ENCODE measurements around the gene LSAMP. TPM values are rescaled to one million over a fixed set of nuclear protein-coding genes. Genes with fewer than 3 reads are reported as not detected.

The LSAMP gene
- total and polyA plus RNA-seq, 2 of the 13 experiments (the other 11 are each of a cell fraction or from before 2014, with no cell fraction given), result not detected

GRCh38 chr3:116050311-116050915, 394.9 kb downstream of the LSAMP start:
- no peak for FAIRE-seq
- no peaks in the 10 kb centered on the region for H3K9me3 ChIP-seq (ENCODE audit: low read length)
- POLR2A ChIA-PET, result no interaction called here
- DNase-seq (ENCODE audit: low spot score), result no peak
- H3K4me3 ChIP-seq (replicated peaks in 1 of 3; ENCODE audit: insufficient read depth in 1 of 3, low read depth in 2 of 3, low read length in 3 of 3), result no peak overlapping the region
- no peaks in the 10 kb centered on the region for H3K79me2 ChIP-seq (ENCODE audit: insufficient read depth, low read length)
- no TSS peak for BruUV-seq (replicated peaks)
- H3K4me1 ChIP-seq (ENCODE audit: insufficient read depth, low read length), result no peaks in the 10 kb centered on the region
- H3K27ac ChIP-seq (ENCODE audit: extremely low read length, insufficient read depth, low read length), result no peak overlapping the region
- 0% methylated on average over 2 of the region's 2 CpGs for WGBS (ENCODE audit: low lambda C conversion rate)
- H4K20me1 ChIP-seq (ENCODE audit: insufficient read depth, low read length), result no peaks in the 10 kb centered on the region
- H3K27me3 ChIP-seq (ENCODE audit: control insufficient read depth in 1 of 2, insufficient read depth in 2 of 2, low read length in 2 of 2), result no peaks in the 10 kb centered on the region
- CTCF ChIA-PET (ENCODE audit: low intra/inter-chr PET ratio, low total read pairs), result no interaction called here
- H2AFZ ChIP-seq (ENCODE audit: low read length), result no peak overlapping the region
- ATAC-seq, result no peak
- no peak overlapping the region for H3K9ac ChIP-seq (ENCODE audit: insufficient read depth, low read depth, low read length)
- intact Hi-C loops (cut with micrococcal nuclease; ENCODE audit: unreplicated experiment), result no loop called here
- H3K4me2 ChIP-seq (ENCODE audit: low read depth, low read length), result no peak overlapping the region
- in situ Hi-C loops (cut with HindIII; ENCODE audit: extremely low pct_ligation_motif_present, low pct_unique_long_range_greater_than_20kb), result no loop called here
- H3K36me3 ChIP-seq (replicated peaks in 1 of 2; ENCODE audit: control insufficient read depth in 1 of 2, insufficient read depth in 2 of 2, low read length in 2 of 2), result no peaks in the 10 kb centered on the region
- no peak for TF ChIP-seq BATF2 (CRISPR knock-in tag; IDR thresholded peaks at IDR 0.05)
- no peak for TF ChIP-seq ZIK1 (CRISPR knock-in tag; IDR thresholded peaks at IDR 0.05; ENCODE audit: borderline replicate concordance, low read depth)
- TF ChIP-seq RFXANK (CRISPR knock-in tag; IDR thresholded peaks at IDR 0.05), result no peak
- no peak for TF ChIP-seq ETV5 (CRISPR knock-in tag; IDR thresholded peaks at IDR 0.05; ENCODE audit: borderline replicate concordance)
- no peak for TF ChIP-seq LBX2 (CRISPR knock-in tag; IDR thresholded peaks at IDR 0.05; ENCODE audit: borderline replicate concordance)
- no peak for TF ChIP-seq HINFP (CRISPR knock-in tag; IDR thresholded peaks at IDR 0.05; ENCODE audit: low read depth)
- TF ChIP-seq ZNF580 (CRISPR knock-in tag; IDR thresholded peaks at IDR 0.05; ENCODE audit: borderline replicate concordance, low read depth), result no peak
- no peak for TF ChIP-seq ZNF781 (CRISPR knock-in tag; IDR thresholded peaks at IDR 0.05; ENCODE audit: borderline replicate concordance, not compliant biosample characterization)
- no peak for TF ChIP-seq ZNF543 (CRISPR knock-in tag; IDR thresholded peaks at IDR 0.05)
- no peak for TF ChIP-seq KLF16 (CRISPR knock-in tag; IDR thresholded peaks at IDR 0.05)

All from HepG2 (cell line).